ENCODE results near the gene CA9.

DNA sequence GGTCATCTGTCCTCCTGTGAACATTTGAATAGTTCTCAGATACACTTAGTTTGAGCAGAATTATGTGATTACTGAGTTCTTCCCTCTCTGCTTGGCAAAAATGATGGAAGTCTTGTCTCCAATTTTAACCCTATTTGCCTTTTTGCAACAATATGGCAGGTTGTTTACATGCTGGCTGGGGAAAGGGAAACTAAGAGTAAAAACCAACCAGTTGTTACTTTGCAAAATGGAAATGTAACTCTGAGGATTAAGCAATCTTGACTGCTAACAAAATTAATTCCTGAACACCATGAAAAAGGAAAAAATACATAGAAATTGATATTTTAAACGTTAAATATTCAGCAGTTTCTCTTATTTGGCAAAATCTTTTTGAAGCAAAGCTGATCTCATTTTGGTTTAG, 34.1 kb upstream of the CA9 start:
- TF ChIP-seq EZH2 (IDR thresholded peaks at IDR 0.05; ENCODE audit: borderline replicate concordance, low read depth, low read length, severe bottlenecking) = no peak
- TF ChIP-seq, protein P1, sequence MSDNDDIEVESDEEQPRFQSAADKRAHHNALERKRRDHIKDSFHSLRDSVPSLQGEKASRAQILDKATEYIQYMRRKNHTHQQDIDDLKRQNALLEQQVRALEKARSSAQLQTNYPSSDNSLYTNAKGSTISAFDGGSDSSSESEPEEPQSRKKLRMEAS (IDR thresholded peaks at IDR 0.05; ENCODE audit: insufficient read depth, insufficient read length) = no peak
